HFF-Myc (cell line): ENCODE measurements around the gene TPO.
A peak's percentile ranks its signal among the peaks of the same experiment; 100 is the strongest.

Source experiments
- DNase-seq: peaks from one replicate; pipeline ENCODE4 v3.0.0-alpha.2; 2011; ENCODE audit warnings: low read depth; ENCODE audit errors: extremely low read depth
- H3K4me3 ChIP-seq: replicated peaks from 2 replicates; pipeline ENCODE4 v1.5.1; 2011; ENCODE audit warnings: low read depth, mild to moderate bottlenecking, control low read depth, low read length
- CTCF ChIP-seq: IDR thresholded peaks from 2 replicates; pipeline ENCODE4 v1.5.1; 2012; ENCODE audit warnings: mild to moderate bottlenecking, low read depth, low read length, control low read depth; ENCODE audit errors: missing control alignments

Gene TPO

DNA sequence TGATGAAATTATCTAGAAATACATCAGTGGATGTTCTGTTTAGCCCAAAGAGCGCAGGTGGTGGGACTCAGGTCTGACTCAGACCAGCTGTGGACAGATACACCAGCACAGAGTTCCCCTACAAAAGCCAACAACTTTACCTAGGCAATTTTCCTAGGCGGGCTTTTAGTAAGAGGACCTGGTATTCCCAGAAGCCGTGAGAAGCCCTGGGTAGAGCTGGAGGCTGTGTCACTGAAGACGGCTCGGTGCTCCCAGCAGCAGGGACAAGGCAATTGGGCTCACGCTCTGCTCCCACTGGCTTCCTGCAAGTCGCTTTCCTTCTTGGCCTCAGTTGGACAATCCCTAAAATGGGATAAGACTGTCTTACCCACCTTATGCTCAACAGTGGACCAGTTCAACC lies 41.1 kb downstream of the TPO start:
- no peak for DNase-seq
- no peak overlapping the region for H3K4me3 ChIP-seq
- TF ChIP-seq CTCF, result no peak

DNA sequence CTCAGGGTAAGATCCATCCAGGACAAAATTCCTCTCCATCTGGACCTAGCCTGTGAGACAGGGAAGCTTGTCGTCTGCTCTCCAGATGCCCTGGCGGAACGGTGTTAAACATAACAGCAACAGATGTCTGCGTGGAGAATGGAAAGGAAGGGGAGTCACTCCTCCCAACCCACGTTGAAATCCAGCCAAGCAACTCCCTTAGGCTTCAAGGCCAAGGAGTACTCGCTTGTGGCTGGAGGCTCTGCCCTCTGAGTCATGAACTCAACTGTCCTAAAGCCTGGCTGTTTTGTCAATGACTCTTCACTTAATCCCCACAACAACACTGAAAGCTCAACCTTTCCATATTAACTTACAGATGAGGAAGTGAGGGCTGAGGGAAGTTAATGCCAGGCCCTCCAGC lies 42.2 kb downstream of the TPO start:
- H3K4me3 ChIP-seq, result no peak overlapping the region
- DNase-seq, result peak; percentile 16
- TF ChIP-seq CTCF, result no peak

GRCh38 chr2:1458432-1458831 lies 45.2 kb downstream of the TPO start:
- TF ChIP-seq CTCF, result no peak
- DNase-seq, result no peak

GRCh38 chr2:1459727-1460126 lies 46.5 kb downstream of the TPO start:
- no peak for TF ChIP-seq CTCF
- no peak for DNase-seq
- no peak overlapping the region for H3K4me3 ChIP-seq

More at GRCh38 chr2:1458432-1458831, 45.2 kb downstream of the TPO start:
- no peak overlapping the region for H3K4me3 ChIP-seq

GRCh38 chr2:1460851-1461418 lies 47.7 kb downstream of the TPO start:
- no peak for DNase-seq
- H3K4me3 ChIP-seq, result no peak overlapping the region
- TF ChIP-seq CTCF, result no peak

DNA sequence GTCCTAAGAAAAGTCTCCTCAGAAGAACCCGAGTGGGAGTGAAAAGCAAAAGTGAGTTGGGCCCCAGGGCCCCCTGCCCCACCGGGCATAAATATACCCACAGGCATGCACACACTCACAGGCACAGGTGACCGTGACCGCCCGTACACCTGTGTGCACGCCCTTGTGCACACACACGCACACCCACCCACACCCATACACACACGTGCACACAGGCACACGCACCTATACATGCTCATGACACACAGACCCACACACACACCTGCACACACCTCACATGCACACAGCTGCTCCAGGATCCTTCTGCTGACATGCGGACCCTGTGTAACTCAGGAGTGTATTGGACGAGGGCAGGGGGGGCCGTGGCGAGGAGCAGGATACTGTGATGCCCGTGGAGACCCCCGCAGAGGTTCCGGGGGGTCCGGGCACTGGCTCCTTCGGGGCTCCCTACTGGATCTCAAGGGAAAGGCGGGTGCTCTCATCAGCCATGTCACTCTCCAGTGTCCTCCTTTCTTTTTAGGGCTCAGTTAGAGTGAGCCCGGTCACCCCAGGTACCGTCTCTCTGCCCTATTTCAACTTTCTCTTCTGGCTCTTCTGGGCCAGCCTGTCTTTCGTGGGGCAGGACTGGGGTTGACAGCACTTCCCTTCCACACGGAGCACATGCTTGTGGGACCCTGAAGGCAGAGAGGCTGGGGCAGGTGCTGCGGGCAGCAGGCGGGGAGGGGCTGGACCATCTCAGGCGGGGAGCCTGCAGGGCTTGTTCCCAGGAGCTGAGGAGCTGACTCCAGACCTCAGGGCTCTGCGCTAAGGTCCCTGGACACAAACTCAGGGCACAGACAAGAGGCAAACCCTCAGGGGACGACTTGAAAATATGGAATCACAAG lies 48.5 kb downstream of the TPO start:
- no peak for DNase-seq
- H3K4me3 ChIP-seq, result no peak overlapping the region
- no peak for TF ChIP-seq CTCF

DNA sequence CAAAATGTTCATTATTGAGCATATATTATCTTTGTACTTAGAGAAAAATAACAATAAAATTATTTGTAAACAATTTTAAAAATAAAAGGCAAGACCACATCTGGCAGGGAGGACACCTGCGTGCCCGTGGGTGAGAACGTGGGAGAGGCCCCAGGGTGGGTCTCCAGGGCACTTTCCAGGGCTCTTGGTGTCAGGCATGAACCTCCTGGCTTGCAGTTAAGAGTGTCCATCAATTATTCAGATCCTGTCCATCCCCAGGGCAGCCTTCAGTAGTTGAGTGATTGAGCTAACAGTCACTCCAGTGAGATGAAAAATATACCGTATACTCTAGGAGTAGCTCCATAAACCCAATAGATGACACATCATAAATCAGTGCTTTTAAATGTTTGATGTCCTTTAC lies 49.7 kb downstream of the TPO start:
- TF ChIP-seq CTCF, result no peak
- no peak overlapping the region for H3K4me3 ChIP-seq
- no peak for DNase-seq
